ENCODE measurements around the gene PHLPP1.
"Not testable (repeated sequence)": the region's sequence is repeated elsewhere in the genome, so short reads cannot be mapped to it uniquely, and the experiment has no call there.

PHLPP1 gene

GRCh38 chr18:62776024-62776570 is 60.8 kb downstream of the PHLPP1 start:
- no peak for DNase-seq

- DNase-seq, result no peak
These were observed 62.5 kb downstream of the PHLPP1 start for GRCh38 chr18:62777814-62778213.

GRCh38 chr18:62778976-62779869 is 63.9 kb downstream of the PHLPP1 start:
- DNase-seq, result no peak

- no peak for DNase-seq
These were observed 65.9 kb downstream of the PHLPP1 start for GRCh38 chr18:62781262-62781661.

- DNase-seq, result no peak
These were observed 66.6 kb downstream of the PHLPP1 start for GRCh38 chr18:62781893-62782292.

- DNase-seq, result peak in 1 of 2 donors; percentile 19
These were observed 69.1 kb downstream of the PHLPP1 start for GRCh38 chr18:62784338-62784965.

GRCh38 chr18:62784966-62785413 is 69.6 kb downstream of the PHLPP1 start:
- no peak for DNase-seq

- no peak for DNase-seq
These were observed 71.3 kb downstream of the PHLPP1 start for GRCh38 chr18:62786689-62787088.

- DNase-seq, result no peak
These were observed 72.8 kb downstream of the PHLPP1 start for GRCh38 chr18:62788111-62788510.

- no peak for DNase-seq
These were observed 73.5 kb downstream of the PHLPP1 start for GRCh38 chr18:62788876-62789275.

GRCh38 chr18:62790871-62791772 is 75.8 kb downstream of the PHLPP1 start:
- DNase-seq, result no peak

- no peak for DNase-seq
These were observed 76.7 kb downstream of the PHLPP1 start for GRCh38 chr18:62792016-62792415.

- no peak for DNase-seq
These were observed 80.5 kb downstream of the PHLPP1 start for GRCh38 chr18:62795813-62796212.

- DNase-seq, result no peak
These were observed 80.9 kb downstream of the PHLPP1 start for GRCh38 chr18:62796216-62796621.

- no peak for DNase-seq
These were observed 82.0 kb downstream of the PHLPP1 start for GRCh38 chr18:62797329-62797728.

- no peak for DNase-seq
These were observed 84.6 kb downstream of the PHLPP1 start for GRCh38 chr18:62799977-62800376.

GRCh38 chr18:62802523-62802922 is 87.2 kb downstream of the PHLPP1 start:
- no peak for DNase-seq

- no peak for DNase-seq
These were observed 92.1 kb downstream of the PHLPP1 start for GRCh38 chr18:62807396-62807795.

- no peak for DNase-seq
These were observed 92.8 kb downstream of the PHLPP1 start for GRCh38 chr18:62808123-62808522.

GRCh38 chr18:62809445-62809844 is 94.1 kb downstream of the PHLPP1 start:
- DNase-seq, result not testable (repeated sequence)

GRCh38 chr18:62809900-62810299 is 94.6 kb downstream of the PHLPP1 start:
- DNase-seq, result no peak

GRCh38 chr18:62810682-62811081 is 95.3 kb downstream of the PHLPP1 start:
- no peak for DNase-seq

GRCh38 chr18:62811674-62812073 is 96.3 kb downstream of the PHLPP1 start:
- no peak for DNase-seq
